H1 (cell line): ENCODE measurements around the gene MAML3. TPM values are rescaled to one million over a fixed set of nuclear protein-coding genes. Genes with fewer than 3 reads are reported as not detected.

Source experiments
- CTCF ChIA-PET: fragments of 300-600 bp; sonication (Branson Sonifier 250); formaldehyde crosslinking; loops from one replicate; lab custom pipeline; 2021; ENCODE audit not compliant: partially characterized antibody; lab: Charles Lee
- POLR2A ChIA-PET: fragments of 300-600 bp; sonication (Branson Sonifier 250); formaldehyde crosslinking; loops from one replicate; lab custom pipeline; 2021; ENCODE audit warnings: inconsistent platforms; ENCODE audit not compliant: partially characterized antibody; lab: Charles Lee
- DNase-seq, 2 experiments: peaks; one replicate each; pipeline versions ENCODE4 v3.0.0 to v3.0.0-alpha.2; 2010 to 2022; ENCODE audit warnings: low spot score in 2 of 2, low read depth in 1 of 2, mixed read lengths in 1 of 2
- FAIRE-seq: peaks from 2 replicates; lab custom pipeline; 2011; peaks lifted over from hg19 to GRCh38; lab: Jason Lieb, UNC
- H2AFZ ChIP-seq: 2 replicates; pipeline ENCODE4 v1.8.1; 2012; ENCODE audit warnings: low read length, inconsistent platforms
- H2AK5ac ChIP-seq: 2 replicates; pipeline ENCODE4 v1.6.1; 2013; ENCODE audit warnings: low read depth, low read length
- H2BK120ac ChIP-seq: replicated peaks from 2 replicates; pipeline ENCODE3; 2013; ENCODE audit warnings: low read depth, low read length, inconsistent platforms
- H2BK12ac ChIP-seq: 2 replicates; pipeline ENCODE4 v1.6.1; 2013; ENCODE audit warnings: low read depth, low read length
- H2BK15ac ChIP-seq: 2 replicates; pipeline ENCODE4 v1.6.1; 2013; ENCODE audit warnings: low read length
- H2BK20ac ChIP-seq: 2 replicates; pipeline ENCODE4 v1.6.1; 2013; ENCODE audit warnings: low read length
- H2BK5ac ChIP-seq: 2 replicates; pipeline ENCODE4 v1.6.1; 2013; ENCODE audit warnings: low read depth, low read length
- H3K14ac ChIP-seq: 2 replicates; pipeline ENCODE4 v1.6.1; 2013; ENCODE audit warnings: inconsistent platforms; ENCODE audit not compliant: insufficient read length
- H3K18ac ChIP-seq: 2 replicates; pipeline ENCODE4 v1.6.1; 2013; ENCODE audit warnings: low read length; ENCODE audit errors: extremely low read depth
- H3K23ac ChIP-seq: 2 replicates; pipeline ENCODE4 v1.6.1; 2013; ENCODE audit warnings: inconsistent platforms; ENCODE audit not compliant: insufficient read length
- H3K23me2 ChIP-seq: 2 replicates; pipeline ENCODE4 v1.6.1; 2013; ENCODE audit warnings: low read depth, low read length
- H3K27ac ChIP-seq: 2 replicates; pipeline ENCODE4 v1.6.1; 2011; ENCODE audit warnings: low read depth, low read length, inconsistent platforms
- H3K27me3 ChIP-seq, 4 experiments: replicated peaks in 1 of 4; 1 replicate in 1 of 4; 2 replicates in 3 of 4; pipeline versions ENCODE4 v1.6.1 to v1.8.1; 2011 to 2013; ENCODE audit warnings: low read length in 3 of 4, mild to moderate bottlenecking in 3 of 4, inconsistent platforms in 2 of 4, mixed read lengths in 2 of 4, moderate library complexity in 1 of 4; ENCODE audit not compliant: control insufficient read depth in 3 of 4, insufficient read depth in 3 of 4; ENCODE audit errors: extremely low read depth in 1 of 4
- H3K36me3 ChIP-seq, 4 experiments: 2 replicates each; pipeline versions ENCODE4 v1.6.1 to v1.8.1; 2011 to 2013; ENCODE audit warnings: mild to moderate bottlenecking in 4 of 4, low read length in 3 of 4, moderate library complexity in 2 of 4, control low read depth in 1 of 4, inconsistent platforms in 1 of 4; ENCODE audit not compliant: insufficient read depth in 4 of 4, control insufficient read depth in 2 of 4
- H3K4ac ChIP-seq: replicated peaks from 2 replicates; pipeline ENCODE3; 2013; ENCODE audit warnings: low read length, low read depth, mixed read lengths, inconsistent platforms; ENCODE audit not compliant: insufficient read length
- H3K4me1 ChIP-seq, 4 experiments: replicated peaks in 1 of 4; 1 replicate in 1 of 4; 2 replicates in 3 of 4; pipeline versions ENCODE4 v1.6.1 to v1.8.1; 2011 to 2013; ENCODE audit warnings: low read length in 3 of 4, inconsistent platforms in 2 of 4, mixed read lengths in 1 of 4; ENCODE audit not compliant: insufficient read depth in 4 of 4, control insufficient read depth in 3 of 4
- H3K4me2 ChIP-seq, 2 experiments: 2 replicates each; pipeline versions ENCODE4 v1.6.1 to v1.8.1; 2011 to 2013; ENCODE audit warnings: low read depth in 2 of 2, low read length in 2 of 2, control low read depth in 1 of 2, inconsistent platforms in 1 of 2, mild to moderate bottlenecking in 1 of 2; ENCODE audit not compliant: insufficient read depth in 1 of 2
- H3K4me3 ChIP-seq, 4 experiments: fragments of 200-600, 300-600 bp in 1 of 4; sonication (generic), shearing (Covaris generic), sonication (Bioruptor Twin) in 1 of 4; 2 replicates each; pipeline versions ENCODE4 v1.5.1 to v1.8.1; 2011 to 2016; ENCODE audit warnings: low read length in 4 of 4, low read depth in 3 of 4, control low read depth in 2 of 4, inconsistent platforms in 2 of 4, mild to moderate bottlenecking in 2 of 4, mixed read lengths in 1 of 4, moderate library complexity in 1 of 4; ENCODE audit not compliant: insufficient read depth in 2 of 4; ENCODE audit errors: extremely low read depth in 1 of 4
- H3K56ac ChIP-seq: replicated peaks from 2 replicates; pipeline ENCODE3; 2013; ENCODE audit warnings: low read depth, mild to moderate bottlenecking, mixed read lengths, low read length, inconsistent platforms; ENCODE audit not compliant: insufficient read length
- H3K79me1 ChIP-seq: 2 replicates; pipeline ENCODE4 v1.6.1; 2013; ENCODE audit warnings: low read depth, low read length, control low read depth
- H3K79me2 ChIP-seq, 2 experiments: 2 replicates each; pipeline versions ENCODE4 v1.6.1 to v1.8.1; 2012 to 2013; ENCODE audit warnings: low read length in 2 of 2, mild to moderate bottlenecking in 2 of 2, inconsistent platforms in 1 of 2; ENCODE audit not compliant: insufficient read depth in 2 of 2, control insufficient read depth in 1 of 2
- H3K9ac ChIP-seq, 4 experiments: replicated peaks in 1 of 4; 1 replicate in 1 of 4; 2 replicates in 3 of 4; pipeline versions ENCODE4 v1.6.1 to v1.8.1; 2011 to 2013; ENCODE audit warnings: low read depth in 3 of 4, low read length in 3 of 4, control low read depth in 2 of 4, mild to moderate bottlenecking in 2 of 4, moderate library complexity in 2 of 4, inconsistent platforms in 1 of 4; ENCODE audit errors: extremely low read depth in 1 of 4
- H3K9me3 ChIP-seq, 2 experiments: 2 replicates each; pipeline versions ENCODE4 v1.6.1 to v1.8.1; 2012 to 2013; ENCODE audit warnings: mild to moderate bottlenecking in 2 of 2, moderate library complexity in 2 of 2, control low read depth in 1 of 2, inconsistent platforms in 1 of 2, low read depth in 1 of 2, low read length in 1 of 2, mixed read lengths in 1 of 2; ENCODE audit not compliant: insufficient read depth in 2 of 2
- H4K20me1 ChIP-seq, 2 experiments: replicated peaks in 1 of 2; 2 replicates each; pipeline versions ENCODE3 to v1.8.1; 2011 to 2013; ENCODE audit warnings: inconsistent platforms in 2 of 2, low read length in 2 of 2, mild to moderate bottlenecking in 1 of 2; ENCODE audit not compliant: insufficient read depth in 2 of 2, control insufficient read depth in 1 of 2
- H4K5ac ChIP-seq: 2 replicates; pipeline ENCODE4 v1.6.1; 2013; ENCODE audit warnings: low read length, low read depth, mixed read lengths, inconsistent platforms; ENCODE audit not compliant: insufficient read length
- H4K8ac ChIP-seq: 2 replicates; pipeline ENCODE4 v1.8.0; 2013; ENCODE audit warnings: mild to moderate bottlenecking, moderate library complexity, low read length, inconsistent platforms; ENCODE audit not compliant: insufficient read depth; ENCODE audit errors: extremely low read depth
- H4K91ac ChIP-seq: replicated peaks from 2 replicates; pipeline ENCODE3; 2013; ENCODE audit warnings: low read length, mixed read lengths, inconsistent platforms; ENCODE audit not compliant: insufficient read length
- CHD2 ChIP-seq: IDR thresholded peaks from 2 replicates; pipeline ENCODE4 v1.6.1; 2012; ENCODE audit warnings: low read length, improper control_type of control experiment
- GABPA ChIP-seq: IDR thresholded peaks from 2 replicates; pipeline ENCODE4 v1.6.1; 2011; ENCODE audit warnings: mild to moderate bottlenecking, low read length, moderate library complexity, borderline replicate concordance; ENCODE audit not compliant: insufficient read depth
- WGBS, 2 experiments: shearing (Covaris generic) in 1 of 2; methylation state at CpG; one replicate each; pipeline versions ENCODE4 v1.1.6 to v1.1.7; 2013 to 2015; ENCODE audit warnings: low lambda C conversion rate in 2 of 2, mixed read lengths in 2 of 2, inconsistent platforms in 1 of 2, low coverage in 1 of 2, missing lambda C conversion rate in 1 of 2; ENCODE audit not compliant: insufficient replicate concordance in 2 of 2, insufficient coverage in 1 of 2, insufficient read length in 1 of 2; ENCODE audit errors: extremely low coverage in 1 of 2, missing lambda C conversion rate in 1 of 2; 5-methylcytosine and 5-hydroxymethylcytosine counted together
- polyA plus RNA-seq, 7 experiments: library from polyadenylated mRNA; depleted of rRNA in 3 of 7; stranded (reverse) in 5 of 7; unstranded in 2 of 7; fragments of >200 nt in 5 of 7; fragments of 200-250 nt in 2 of 7; gene quantifications; 1 replicate in 5 of 7; 2 replicates in 1 of 7; 4 replicates in 1 of 7; pipeline versions ENCODE4 v1.2.1 to v1.2.3, GENCODE V29; 2011 to 2013; ENCODE audit warnings: missing spikeins in 2 of 7, mixed read lengths in 2 of 7
- total RNA-seq: library from RNA; stranded (reverse); fragmentation: NEBNext Ultra II Directional; extraction: Animal tissue kit (Norgen Biotek cat#: 25700); gene quantifications from 2 replicates; pipeline ENCODE4 v1.2.1, GENCODE V29; 2021

The MAML3 gene
- total and polyA plus RNA-seq, 2 of the 8 experiments (the other 6 are each of a cell fraction or from before 2014, with no cell fraction given) = 2.1 to 5.7 TPM

DNA sequence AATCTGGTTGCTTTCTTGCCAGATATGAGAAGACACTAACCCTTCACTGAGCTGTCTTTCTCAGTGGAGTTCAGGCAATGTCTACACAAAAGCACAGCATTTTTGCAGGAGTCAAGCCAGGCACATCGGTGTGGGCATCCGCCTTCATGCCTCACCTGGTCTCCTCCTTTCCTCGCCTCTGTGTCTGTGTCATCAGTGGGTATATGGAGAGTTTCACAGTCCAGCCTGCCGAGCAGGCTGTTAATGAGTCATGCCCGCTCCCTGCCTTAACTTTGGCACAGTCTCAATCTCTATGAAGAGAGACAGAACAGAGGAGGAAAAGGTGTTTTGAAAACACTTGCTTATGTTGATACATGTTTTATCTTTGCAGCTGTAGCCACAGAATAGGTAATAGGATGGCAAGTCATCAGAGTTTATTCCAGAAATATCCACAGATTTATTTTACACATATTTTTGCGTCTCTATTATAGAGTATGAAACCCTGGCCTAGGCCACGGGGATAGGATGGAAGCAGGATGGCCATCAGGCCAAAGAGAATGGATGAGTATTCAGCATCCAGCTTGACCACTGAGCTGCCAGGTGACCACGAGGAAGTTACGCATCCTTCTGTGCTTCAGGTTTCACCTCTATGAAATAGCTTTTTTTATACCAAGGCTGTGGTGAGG is 32.8 kb upstream of the MAML3 start:
- Histone ChIP-seq H3K27me3 (no peaks in the 10 kb centered on the region), H3K4me3 (no peak overlapping the region), H2BK12ac (no peak overlapping the region), H3K9me3 (no peaks in the 10 kb centered on the region), H2BK20ac (no peak overlapping the region), H3K4ac (no peak overlapping the region), H2AFZ (no peak overlapping the region), H3K36me3 (no peaks in the 10 kb centered on the region), H3K18ac (no peak overlapping the region), H3K4me2 (no peak overlapping the region), H4K8ac (no peak overlapping the region), H3K23ac (no peak overlapping the region), H3K27ac (no peak overlapping the region), H3K56ac (no peak overlapping the region), H3K4me1 (no peaks in the 10 kb centered on the region), H4K5ac (no peak overlapping the region), H3K79me1 (no peaks in the 10 kb centered on the region), H2BK5ac (no peak overlapping the region), H2BK15ac (no peak overlapping the region), H3K14ac (no peak overlapping the region), H4K20me1 (no peaks in the 10 kb centered on the region), H2BK120ac (no peak overlapping the region), H3K23me2 (no peaks in the 10 kb centered on the region), H3K9ac (no peak overlapping the region), H4K91ac (no peak overlapping the region), H3K79me2 (no peaks in the 10 kb centered on the region), H2AK5ac (no peak overlapping the region)
- no peak for FAIRE-seq
- no peak for DNase-seq
- POLR2A ChIA-PET = interaction anchor here (1.2 to 1.4 kb wide), 2 partner anchors 51 to 66 kb away, joined by 3 to 4 read pairs; no protein-coding TSS in a partner anchor
- TF ChIP-seq GABPA (no peak), CHD2 (no peak)
- WGBS, 2 experiments = 90% methylated on average over 9 of the region's 9 CpGs; no CpG with 5 or more reads in 1 of the 2 experiments
- CTCF ChIA-PET = interaction anchor here (0.6 to 1.6 kb wide), 6 partner anchors 9 to 366 kb away, joined by 3 to 5 read pairs (median 3); no protein-coding TSS in a partner anchor
